BJ (cell line): ENCODE measurements around the gene MYO7A. TPM values are rescaled to one million over a fixed set of nuclear protein-coding genes. Genes with fewer than 3 reads are reported as not detected.

Source experiments
- CTCF ChIA-PET: fragments of 350-600 bp; formaldehyde crosslinking; extraction: SDS; loops from one replicate; lab custom pipeline; 2021; ENCODE audit warnings: antibody characterized with exemption, inconsistent platforms; lab: Yijun Ruan, JAX
- POLR2A ChIA-PET: fragments of 300-600 bp; sonication (Branson Sonifier 250); formaldehyde crosslinking; extraction: SDS; loops from one replicate; lab custom pipeline; 2021; ENCODE audit warnings: antibody characterized with exemption; lab: Charles Lee
- DNase-seq: peaks from one replicate; pipeline ENCODE4 v3.0.0-alpha.2; 2011; ENCODE audit warnings: low read depth
- H3K27me3 ChIP-seq: 2 replicates; pipeline ENCODE4 v1.6.0; 2011; ENCODE audit warnings: low read length; ENCODE audit not compliant: control insufficient read depth, insufficient read depth
- H3K36me3 ChIP-seq: 2 replicates; pipeline ENCODE4 v1.5.1; 2011; ENCODE audit warnings: low read length; ENCODE audit not compliant: control insufficient read depth, insufficient read depth
- H3K4me3 ChIP-seq: 2 replicates; pipeline ENCODE4 v1.5.1; 2011; ENCODE audit warnings: low read depth, mild to moderate bottlenecking, control low read depth, low read length
- polyA plus RNA-seq: library from polyadenylated mRNA; depleted of rRNA; stranded (reverse); fragments of >200 nt; gene quantifications from 2 replicates; pipeline ENCODE4 v1.2.3, GENCODE V29; 2011
- TF ChIP-seq, protein P1 (sequence below): IDR thresholded peaks from 2 replicates; pipeline ENCODE4 v1.5.1; 2011; ENCODE audit warnings: low read depth, mild to moderate bottlenecking, control low read depth, inconsistent platforms, low read length, moderate library complexity; ENCODE audit not compliant: insufficient read depth

Gene MYO7A
- polyA plus RNA-seq, 1 experiment: 0.01 TPM

DNA sequence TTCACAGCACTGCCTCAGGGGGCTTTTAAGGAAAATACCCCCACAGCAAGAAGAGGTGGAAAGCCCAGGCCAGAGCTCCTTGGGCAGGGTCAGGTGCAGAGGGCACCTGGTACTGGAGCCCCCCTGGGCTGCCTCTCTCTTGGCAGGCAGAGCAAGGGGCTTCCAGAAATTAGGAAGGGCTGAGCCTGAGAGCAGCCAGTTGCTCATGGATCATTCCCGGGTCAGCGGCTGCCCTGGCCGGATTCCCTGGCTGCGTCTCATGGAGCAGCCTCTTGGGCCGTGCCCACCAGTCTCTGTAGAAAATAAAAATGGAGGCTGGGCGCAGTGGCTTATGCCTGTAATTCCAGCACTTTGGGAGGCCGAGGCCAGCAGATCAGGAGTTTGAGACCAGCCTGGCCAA is 35.7 kb upstream of the MYO7A start:
- POLR2A ChIA-PET: interaction anchor here (0.7 kb wide), 1 partner anchor 568 kb away, joined by 3 read pairs; no protein-coding TSS in a partner anchor

DNA sequence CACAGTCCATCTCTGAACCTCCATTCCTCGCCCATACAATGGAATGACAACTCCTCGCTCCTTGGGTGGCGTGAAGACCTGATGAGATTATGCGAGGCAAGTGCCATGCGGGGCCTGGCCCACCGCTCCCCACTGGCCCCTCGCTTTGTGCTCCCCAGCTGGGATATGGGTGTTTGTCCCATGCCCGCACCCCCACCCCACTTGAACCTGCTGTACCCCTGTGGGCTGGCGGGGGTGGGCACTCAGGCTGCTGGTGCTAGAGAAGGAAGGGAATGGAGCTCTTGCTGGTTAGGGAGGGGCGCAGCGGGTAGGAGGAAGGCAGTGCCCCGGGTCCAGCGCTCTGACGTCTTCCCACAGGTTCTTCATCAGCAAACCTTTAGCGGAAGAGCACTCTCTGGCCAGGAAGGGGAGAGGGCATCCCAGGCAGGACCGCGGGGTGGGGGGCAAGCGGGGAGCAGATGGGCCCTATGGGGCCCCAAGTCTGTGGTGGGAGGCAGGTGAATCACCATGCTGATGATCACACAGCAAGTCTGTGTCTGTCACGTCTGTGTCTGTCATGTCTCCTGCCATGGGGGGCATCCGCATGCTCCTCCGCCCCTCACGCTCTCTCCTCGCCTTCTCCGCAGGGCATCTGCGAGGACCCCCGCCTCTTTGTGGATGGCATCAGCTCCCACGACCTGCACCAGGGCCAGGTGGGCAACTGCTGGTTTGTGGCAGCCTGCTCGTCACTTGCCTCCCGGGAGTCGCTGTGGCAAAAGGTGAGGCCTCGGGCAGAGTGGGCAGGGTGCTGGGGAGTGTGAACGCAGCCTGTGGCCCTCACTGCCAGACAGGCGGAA is 34.8 kb upstream of the MYO7A start:
- no peak for DNase-seq
- H3K4me3 ChIP-seq: no peak overlapping the region
- H3K27me3 ChIP-seq: no peaks in the 10 kb centered on the region
- POLR2A ChIA-PET: interaction anchor here (0.7 kb wide), 1 partner anchor 567 kb away, joined by 3 read pairs; no protein-coding TSS in a partner anchor
- CTCF ChIA-PET: interaction anchor here (1.4 to 8.6 kb wide), 9 partner anchors 13 to 53 kb away, joined by 3 to 134 read pairs (median 50); partner anchors contain the start of genes CAPN5 and OMP
- H3K36me3 ChIP-seq: peaks cover 1% of the 10 kb centered on the region
- TF ChIP-seq, protein P1, sequence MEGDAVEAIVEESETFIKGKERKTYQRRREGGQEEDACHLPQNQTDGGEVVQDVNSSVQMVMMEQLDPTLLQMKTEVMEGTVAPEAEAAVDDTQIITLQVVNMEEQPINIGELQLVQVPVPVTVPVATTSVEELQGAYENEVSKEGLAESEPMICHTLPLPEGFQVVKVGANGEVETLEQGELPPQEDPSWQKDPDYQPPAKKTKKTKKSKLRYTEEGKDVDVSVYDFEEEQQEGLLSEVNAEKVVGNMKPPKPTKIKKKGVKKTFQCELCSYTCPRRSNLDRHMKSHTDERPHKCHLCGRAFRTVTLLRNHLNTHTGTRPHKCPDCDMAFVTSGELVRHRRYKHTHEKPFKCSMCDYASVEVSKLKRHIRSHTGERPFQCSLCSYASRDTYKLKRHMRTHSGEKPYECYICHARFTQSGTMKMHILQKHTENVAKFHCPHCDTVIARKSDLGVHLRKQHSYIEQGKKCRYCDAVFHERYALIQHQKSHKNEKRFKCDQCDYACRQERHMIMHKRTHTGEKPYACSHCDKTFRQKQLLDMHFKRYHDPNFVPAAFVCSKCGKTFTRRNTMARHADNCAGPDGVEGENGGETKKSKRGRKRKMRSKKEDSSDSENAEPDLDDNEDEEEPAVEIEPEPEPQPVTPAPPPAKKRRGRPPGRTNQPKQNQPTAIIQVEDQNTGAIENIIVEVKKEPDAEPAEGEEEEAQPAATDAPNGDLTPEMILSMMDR: no peak

More for the DNA sequence above, 35.7 kb upstream of the MYO7A start:
- TF ChIP-seq, protein P1: no peak
- peaks cover 1% of the 10 kb centered on the region for H3K36me3 ChIP-seq
- CTCF ChIA-PET: interaction anchor here (1.2 to 8.6 kb wide), 16 partner anchors 12 to 456 kb away, joined by 3 to 134 read pairs (median 27); partner anchors contain the start of genes CAPN5, MYO7A and OMP
- DNase-seq: no peak
- H3K4me3 ChIP-seq: no peak overlapping the region
- no peaks in the 10 kb centered on the region for H3K27me3 ChIP-seq

DNA sequence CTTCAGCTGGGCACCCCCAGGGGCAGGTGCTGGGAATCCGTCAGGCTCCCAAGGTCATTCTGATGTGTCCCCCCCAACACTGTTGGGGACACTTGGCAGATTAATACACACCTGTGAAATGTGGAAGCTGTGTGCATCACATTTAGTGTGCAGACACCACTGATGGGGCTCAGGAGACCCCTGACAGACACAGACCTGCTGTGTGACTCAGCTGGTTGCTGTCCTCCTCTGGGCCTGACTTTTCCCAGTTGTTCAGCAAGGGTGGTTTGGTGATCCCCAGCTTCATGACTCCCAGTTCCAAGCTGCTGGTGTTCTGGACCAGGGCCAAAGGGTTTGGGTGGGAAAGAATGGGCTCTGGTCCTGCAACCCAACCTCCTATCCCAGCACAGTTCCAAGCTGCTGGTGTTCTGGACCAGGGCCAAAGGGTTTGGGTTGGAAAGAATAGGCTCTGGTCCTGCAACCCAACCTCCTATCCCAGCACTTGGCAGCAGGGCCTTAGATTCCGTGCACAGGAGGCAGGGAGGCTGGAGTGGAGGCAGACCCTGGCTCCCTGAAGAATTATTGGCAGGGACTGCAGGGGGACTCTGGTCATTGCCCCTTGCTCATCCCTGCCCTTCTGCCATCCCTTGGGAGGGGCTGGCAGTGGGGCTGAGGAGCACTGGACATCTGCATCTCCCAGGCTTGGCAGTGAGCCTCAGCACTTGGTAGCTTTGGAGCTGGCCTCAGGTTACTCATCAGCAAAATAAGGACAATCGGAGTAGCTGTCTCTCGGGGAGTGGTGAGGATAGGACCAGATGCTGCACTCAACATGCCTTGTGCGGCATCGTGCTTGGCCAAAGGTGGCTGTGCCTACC is 33.8 kb upstream of the MYO7A start:
- TF ChIP-seq, protein P1: no peak
- POLR2A ChIA-PET: no interaction called here
- DNase-seq: no peak
- CTCF ChIA-PET: interaction anchor here (0.7 to 8.6 kb wide), 9 partner anchors 12 to 526 kb away, joined by 3 to 134 read pairs (median 50); partner anchors contain the start of genes CAPN5 and OMP
- Histone ChIP-seq H3K27me3 (no peaks in the 10 kb centered on the region), H3K4me3 (no peak overlapping the region), H3K36me3 (peaks cover 1% of the 10 kb centered on the region; the same call in 1 of the 2 replicates)

DNA sequence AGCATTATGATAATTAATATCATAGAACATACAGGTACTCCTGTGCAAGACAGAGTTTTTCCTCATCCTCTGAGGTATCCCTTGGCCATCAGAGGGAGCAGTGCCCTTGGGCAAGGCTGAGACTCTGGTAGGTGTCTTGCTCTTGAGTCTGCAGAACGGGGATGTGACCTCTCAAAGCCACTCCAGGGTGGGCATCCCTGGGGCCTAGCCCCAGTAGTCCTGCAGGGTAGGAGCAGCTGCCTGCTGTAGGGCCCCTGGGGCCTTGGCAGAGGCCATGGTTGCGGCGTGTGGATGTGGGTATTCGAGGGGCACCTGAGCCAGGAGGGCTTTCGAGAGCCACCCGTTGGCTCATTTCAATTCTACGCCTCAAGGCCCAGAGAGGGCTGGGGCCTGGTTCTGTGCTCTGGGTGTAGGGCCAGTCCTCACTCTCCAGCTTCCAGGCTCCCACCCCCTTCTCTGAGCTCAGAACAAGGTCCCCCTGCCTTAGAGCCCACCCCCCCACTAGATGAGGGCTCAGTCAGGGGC is 33.1 kb upstream of the MYO7A start:
- no peak for DNase-seq
- ChIA-PET CTCF (interaction anchor here (0.7 to 8.6 kb wide), 9 partner anchors 11 to 525 kb away, joined by 3 to 134 read pairs (median 50); partner anchors contain the start of genes CAPN5 and OMP), POLR2A (no interaction called here)
- Histone ChIP-seq H3K27me3 (no peaks in the 10 kb centered on the region), H3K4me3 (no peak overlapping the region), H3K36me3 (peaks cover 1% of the 10 kb centered on the region; the same call in 1 of the 2 replicates)
- TF ChIP-seq, protein P1: no peak
